ENCODE data around the gene TRRAP.

The TRRAP gene

GRCh38 chr7:98930921-98931320 lies 52.6 kb downstream of the TRRAP start:
- no peaks in the 10 kb centered on the region for H3K4me1 ChIP-seq (ENCODE audit: insufficient read depth, low read length)

GRCh38 chr7:98933321-98933720 lies 55.0 kb downstream of the TRRAP start:
- Histone ChIP-seq H3K4me1 (ENCODE audit: insufficient read depth, low read length) (no peaks in the 10 kb centered on the region), H3K4me3 (ENCODE audit: low read length) (no peak overlapping the region), H3K27ac (ENCODE audit: low read length) (no peak overlapping the region), H3K27me3 (ENCODE audit: insufficient read depth, low read length) (no peaks in the 10 kb centered on the region), H3K36me3 (ENCODE audit: insufficient read depth, low read depth, low read length) (peaks cover 95% of the 10 kb centered on the region), H3K9ac (ENCODE audit: low read depth, low read length) (no peak overlapping the region), H3K9me3 (ENCODE audit: insufficient read depth, low read depth, low read length) (no peaks in the 10 kb centered on the region)

More at GRCh38 chr7:98930921-98931320, 52.6 kb downstream of the TRRAP start:
- Histone ChIP-seq H3K27me3 (ENCODE audit: insufficient read depth, low read length) (no peaks in the 10 kb centered on the region), H3K9ac (ENCODE audit: low read depth, low read length) (no peak overlapping the region), H3K27ac (ENCODE audit: low read length) (no peak overlapping the region), H3K9me3 (ENCODE audit: insufficient read depth, low read depth, low read length) (no peaks in the 10 kb centered on the region), H3K36me3 (ENCODE audit: insufficient read depth, low read depth, low read length) (peaks cover 95% of the 10 kb centered on the region), H3K4me3 (ENCODE audit: low read length) (no peak overlapping the region)

GRCh38 chr7:98934267-98934666 lies 55.9 kb downstream of the TRRAP start:
- Histone ChIP-seq H3K4me3 (ENCODE audit: low read length) (no peak overlapping the region), H3K4me1 (ENCODE audit: insufficient read depth, low read length) (no peaks in the 10 kb centered on the region), H3K27ac (ENCODE audit: low read length) (no peak overlapping the region), H3K9ac (ENCODE audit: low read depth, low read length) (no peak overlapping the region), H3K27me3 (ENCODE audit: insufficient read depth, low read length) (no peaks in the 10 kb centered on the region), H3K36me3 (ENCODE audit: insufficient read depth, low read depth, low read length) (peaks cover 95% of the 10 kb centered on the region), H3K9me3 (ENCODE audit: insufficient read depth, low read depth, low read length) (no peaks in the 10 kb centered on the region)

- Histone ChIP-seq H3K27me3 (ENCODE audit: insufficient read depth, low read length) (no peaks in the 10 kb centered on the region), H3K9ac (ENCODE audit: low read depth, low read length) (no peak overlapping the region), H3K27ac (ENCODE audit: low read length) (no peak overlapping the region), H3K36me3 (ENCODE audit: insufficient read depth, low read depth, low read length) (peaks cover 93% of the 10 kb centered on the region), H3K9me3 (ENCODE audit: insufficient read depth, low read depth, low read length) (no peaks in the 10 kb centered on the region), H3K4me3 (ENCODE audit: low read length) (no peak overlapping the region), H3K4me1 (ENCODE audit: insufficient read depth, low read length) (no peaks in the 10 kb centered on the region)
Observed at GRCh38 chr7:98935811-98936210, 57.5 kb downstream of the TRRAP start.

- Histone ChIP-seq H3K9ac (ENCODE audit: low read depth, low read length) (no peak overlapping the region), H3K4me3 (ENCODE audit: low read length) (no peak overlapping the region), H3K9me3 (ENCODE audit: insufficient read depth, low read depth, low read length) (no peaks in the 10 kb centered on the region), H3K36me3 (ENCODE audit: insufficient read depth, low read depth, low read length) (peaks cover 95% of the 10 kb centered on the region), H3K27me3 (ENCODE audit: insufficient read depth, low read length) (no peaks in the 10 kb centered on the region), H3K4me1 (ENCODE audit: insufficient read depth, low read length) (no peaks in the 10 kb centered on the region), H3K27ac (ENCODE audit: low read length) (no peak overlapping the region)
Observed at GRCh38 chr7:98943336-98943735, 65.0 kb downstream of the TRRAP start.

- Histone ChIP-seq H3K27ac (ENCODE audit: low read length) (no peak overlapping the region), H3K27me3 (ENCODE audit: insufficient read depth, low read length) (no peaks in the 10 kb centered on the region), H3K9me3 (ENCODE audit: insufficient read depth, low read depth, low read length) (no peaks in the 10 kb centered on the region), H3K9ac (ENCODE audit: low read depth, low read length) (no peak overlapping the region), H3K36me3 (ENCODE audit: insufficient read depth, low read depth, low read length) (peaks cover 95% of the 10 kb centered on the region), H3K4me3 (ENCODE audit: low read length) (no peak overlapping the region), H3K4me1 (ENCODE audit: insufficient read depth, low read length) (no peaks in the 10 kb centered on the region)
Observed at GRCh38 chr7:98944386-98944785, 66.1 kb downstream of the TRRAP start.

GRCh38 chr7:98945852-98946251 lies 67.5 kb downstream of the TRRAP start:
- no peak overlapping the region for H3K4me3 ChIP-seq (ENCODE audit: low read length)
- H3K4me1 ChIP-seq (ENCODE audit: insufficient read depth, low read length): no peaks in the 10 kb centered on the region
- no peak overlapping the region for H3K9ac ChIP-seq (ENCODE audit: low read depth, low read length)
- peaks cover 97% of the 10 kb centered on the region for H3K36me3 ChIP-seq (ENCODE audit: insufficient read depth, low read depth, low read length)
- H3K27me3 ChIP-seq (ENCODE audit: insufficient read depth, low read length): no peaks in the 10 kb centered on the region
- no peaks in the 10 kb centered on the region for H3K9me3 ChIP-seq (ENCODE audit: insufficient read depth, low read depth, low read length)
- H3K27ac ChIP-seq (ENCODE audit: low read length): no peak overlapping the region

- H3K9me3 ChIP-seq (ENCODE audit: insufficient read depth, low read depth, low read length): no peaks in the 10 kb centered on the region
- H3K36me3 ChIP-seq (ENCODE audit: insufficient read depth, low read depth, low read length): peaks cover 97% of the 10 kb centered on the region
- no peaks in the 10 kb centered on the region for H3K4me1 ChIP-seq (ENCODE audit: insufficient read depth, low read length)
- H3K27me3 ChIP-seq (ENCODE audit: insufficient read depth, low read length): no peaks in the 10 kb centered on the region
- H3K4me3 ChIP-seq (ENCODE audit: low read length): no peak overlapping the region
- H3K9ac ChIP-seq (ENCODE audit: low read depth, low read length): no peak overlapping the region
- no peak overlapping the region for H3K27ac ChIP-seq (ENCODE audit: low read length)
Observed at GRCh38 chr7:98946389-98946788, 68.1 kb downstream of the TRRAP start.

GRCh38 chr7:98949336-98950044 lies 71.2 kb downstream of the TRRAP start:
- Histone ChIP-seq H3K9ac (ENCODE audit: low read depth, low read length) (no peak overlapping the region), H3K36me3 (ENCODE audit: insufficient read depth, low read depth, low read length) (peaks cover 97% of the 10 kb centered on the region)

GRCh38 chr7:98955992-98956391 lies 77.7 kb downstream of the TRRAP start:
- Histone ChIP-seq H3K9me3 (ENCODE audit: insufficient read depth, low read depth, low read length) (no peaks in the 10 kb centered on the region), H3K27ac (ENCODE audit: low read length) (no peak overlapping the region), H3K9ac (ENCODE audit: low read depth, low read length) (no peak overlapping the region), H3K4me3 (ENCODE audit: low read length) (no peak overlapping the region), H3K36me3 (ENCODE audit: insufficient read depth, low read depth, low read length) (peaks cover 100% of the 10 kb centered on the region), H3K4me1 (ENCODE audit: insufficient read depth, low read length) (no peaks in the 10 kb centered on the region), H3K27me3 (ENCODE audit: insufficient read depth, low read length) (no peaks in the 10 kb centered on the region)

More at GRCh38 chr7:98949336-98950044, 71.2 kb downstream of the TRRAP start:
- H3K4me3 ChIP-seq (ENCODE audit: low read length): no peak overlapping the region
- no peaks in the 10 kb centered on the region for H3K27me3 ChIP-seq (ENCODE audit: insufficient read depth, low read length)
- no peaks in the 10 kb centered on the region for H3K9me3 ChIP-seq (ENCODE audit: insufficient read depth, low read depth, low read length)
- no peaks in the 10 kb centered on the region for H3K4me1 ChIP-seq (ENCODE audit: insufficient read depth, low read length)
- no peak overlapping the region for H3K27ac ChIP-seq (ENCODE audit: low read length)

GRCh38 chr7:98956469-98956868 lies 78.1 kb downstream of the TRRAP start:
- peaks cover 100% of the 10 kb centered on the region for H3K36me3 ChIP-seq (ENCODE audit: insufficient read depth, low read depth, low read length)
- no peak overlapping the region for H3K27ac ChIP-seq (ENCODE audit: low read length)
- no peaks in the 10 kb centered on the region for H3K4me1 ChIP-seq (ENCODE audit: insufficient read depth, low read length)
- no peaks in the 10 kb centered on the region for H3K9me3 ChIP-seq (ENCODE audit: insufficient read depth, low read depth, low read length)
- no peak overlapping the region for H3K9ac ChIP-seq (ENCODE audit: low read depth, low read length)
- H3K27me3 ChIP-seq (ENCODE audit: insufficient read depth, low read length): no peaks in the 10 kb centered on the region
- no peak overlapping the region for H3K4me3 ChIP-seq (ENCODE audit: low read length)

GRCh38 chr7:98956937-98957336 lies 78.6 kb downstream of the TRRAP start:
- no peaks in the 10 kb centered on the region for H3K9me3 ChIP-seq (ENCODE audit: insufficient read depth, low read depth, low read length)
- H3K36me3 ChIP-seq (ENCODE audit: insufficient read depth, low read depth, low read length): peaks cover 100% of the 10 kb centered on the region
- H3K27me3 ChIP-seq (ENCODE audit: insufficient read depth, low read length): no peaks in the 10 kb centered on the region

More at GRCh38 chr7:98956937-98957336, 78.6 kb downstream of the TRRAP start:
- Histone ChIP-seq H3K27ac (ENCODE audit: low read length) (no peak overlapping the region), H3K9ac (ENCODE audit: low read depth, low read length) (no peak overlapping the region), H3K4me3 (ENCODE audit: low read length) (no peak overlapping the region), H3K4me1 (ENCODE audit: insufficient read depth, low read length) (no peaks in the 10 kb centered on the region)
